ELR (cell line): ENCODE data around the gene GLIS2.
A peak's percentile ranks its signal among the peaks of the same experiment; 100 is the strongest.
"Not testable (repeated sequence)": the region's sequence is repeated elsewhere in the genome, so short reads cannot be mapped to it uniquely, and the experiment has no call there.

Experiments used
- DNase-seq: peaks from one replicate; pipeline ENCODE4 v3.0.0-alpha.2; 2015; ENCODE audit warnings: low read depth

GLIS2 gene

GRCh38 chr16:4336701-4337539, 21.1 kb downstream of the GLIS2 start:
- DNase-seq, result no peak

DNA sequence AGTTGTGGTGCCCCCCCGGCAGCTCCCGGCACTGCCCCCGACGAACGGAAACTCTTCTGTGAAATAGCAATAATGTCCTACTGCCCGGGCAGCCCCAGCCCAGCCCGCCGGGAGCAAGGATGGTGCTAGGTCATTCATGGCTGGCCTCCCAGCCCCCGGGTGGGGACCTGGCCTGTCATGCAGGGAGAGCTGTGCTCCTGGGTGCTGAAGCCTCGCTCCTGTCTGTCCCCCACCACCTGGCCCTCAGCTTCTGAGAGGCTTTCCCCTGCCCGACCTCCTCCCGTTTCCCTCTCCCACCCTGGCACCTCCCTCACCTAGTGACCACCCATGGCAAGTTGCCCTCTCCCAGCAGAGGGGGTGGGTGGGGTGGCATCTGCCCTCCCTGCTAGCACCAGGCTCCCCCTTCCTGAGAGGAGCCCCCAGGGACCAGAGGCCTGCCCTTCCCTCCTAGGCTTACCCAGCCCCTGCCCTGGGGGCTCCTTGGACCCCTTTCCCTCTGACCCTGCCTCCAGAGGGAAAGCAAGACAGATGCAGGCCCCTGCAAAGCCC, 21.7 kb downstream of the GLIS2 start:
- no peak for DNase-seq

DNA sequence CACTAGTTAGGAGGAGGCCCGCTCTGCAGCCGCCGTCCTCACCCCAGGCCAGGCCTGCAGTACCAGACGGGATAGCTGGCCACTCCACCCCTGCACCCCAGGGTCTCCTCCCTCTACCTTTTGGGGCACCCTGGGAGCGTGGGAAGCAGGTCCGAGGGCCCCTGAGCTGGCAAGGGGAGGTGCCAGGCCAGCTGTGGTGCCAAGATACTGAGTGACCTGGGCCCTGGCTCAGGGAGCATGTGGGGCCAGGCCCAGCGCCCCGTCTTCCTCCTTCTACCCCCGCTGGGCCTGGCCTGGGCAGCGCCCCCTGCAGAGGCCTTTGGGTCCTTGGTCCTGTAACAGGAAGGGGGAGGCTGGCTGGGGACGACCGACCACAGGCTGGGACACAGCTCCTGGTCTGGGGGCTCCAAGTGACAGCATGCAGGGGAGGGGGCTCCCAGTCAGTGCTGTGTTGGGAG, 22.3 kb downstream of the GLIS2 start:
- no peak for DNase-seq

DNA sequence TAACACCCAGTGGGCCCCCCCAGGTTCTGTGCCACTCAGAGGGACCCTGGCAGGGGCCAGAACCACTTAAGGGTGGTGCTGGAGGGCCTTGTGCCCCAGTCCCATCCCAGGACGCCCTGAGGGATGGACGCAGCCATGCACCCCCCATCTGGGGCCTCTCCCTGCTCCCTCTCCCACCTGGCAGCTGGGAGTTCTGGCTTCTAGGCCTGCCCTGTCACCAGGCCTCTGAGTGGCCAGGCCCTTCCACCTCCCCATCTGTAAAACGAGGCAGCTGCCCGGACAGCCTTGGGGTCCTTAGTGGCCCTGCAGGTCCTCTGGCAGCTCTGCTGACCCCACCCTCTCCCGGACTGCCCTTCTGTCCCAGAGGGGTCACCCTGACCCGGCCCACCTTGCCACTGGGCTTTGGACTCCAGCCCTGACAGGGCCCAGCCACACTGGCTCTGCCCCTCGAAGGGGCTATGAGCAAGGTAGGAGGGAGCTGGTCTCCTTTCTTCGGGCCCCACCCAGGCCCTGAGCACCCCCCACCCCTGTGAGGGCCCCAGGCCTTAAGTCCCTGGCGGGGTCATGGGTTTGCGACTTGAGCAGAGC, 22.9 kb downstream of the GLIS2 start:
- no peak for DNase-seq

- no peak for DNase-seq
Observed at GRCh38 chr16:4339455-4339854, 23.6 kb downstream of the GLIS2 start.

- DNase-seq, result no peak
Observed at GRCh38 chr16:4339909-4340308, 24.0 kb downstream of the GLIS2 start.

GRCh38 chr16:4340443-4340842, 24.6 kb downstream of the GLIS2 start:
- no peak for DNase-seq

GRCh38 chr16:4341250-4341649, 25.4 kb downstream of the GLIS2 start:
- DNase-seq, result no peak

DNA sequence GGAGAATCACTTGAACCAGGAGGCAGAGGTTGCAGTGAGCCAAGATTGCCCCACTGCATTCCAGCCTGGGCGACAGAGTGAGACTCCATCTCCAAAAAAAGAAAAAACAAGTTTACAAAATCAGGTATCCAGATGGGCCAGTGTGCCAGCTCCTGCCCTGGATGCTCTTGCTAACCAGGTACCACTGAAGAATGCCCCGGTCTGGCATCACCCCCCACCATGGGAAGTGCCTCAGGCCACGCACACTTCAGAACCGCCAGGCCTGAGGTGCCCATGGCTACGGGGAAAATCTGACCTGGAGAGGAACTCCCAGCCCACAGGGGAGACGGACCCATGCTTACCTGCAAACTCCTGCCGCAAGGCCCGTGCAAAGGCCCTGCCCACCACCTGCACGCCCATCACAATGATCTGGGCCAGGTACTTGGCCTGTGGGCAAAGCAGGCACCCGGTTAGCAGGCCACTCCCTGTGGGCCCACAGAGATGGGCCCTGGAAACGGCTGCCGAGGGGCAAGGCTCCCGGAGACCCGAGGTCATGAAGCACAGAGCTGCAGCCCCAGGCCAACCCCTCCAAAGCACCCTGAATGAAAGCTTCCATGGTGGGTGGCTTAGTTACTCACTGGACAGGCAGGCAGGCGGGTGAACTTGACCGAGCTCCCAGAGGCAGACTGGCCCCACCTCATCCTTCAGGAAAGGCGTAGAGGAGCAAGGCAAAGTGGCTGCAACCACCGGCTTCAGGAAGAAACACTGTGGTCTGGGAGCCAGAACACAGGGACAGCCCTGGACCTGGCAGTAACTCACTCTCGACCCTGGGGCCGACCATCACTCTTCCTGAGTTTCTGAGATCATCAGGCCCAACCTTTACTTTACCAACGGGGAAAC, 27.2 kb downstream of the GLIS2 start:
- no peak for DNase-seq

DNA sequence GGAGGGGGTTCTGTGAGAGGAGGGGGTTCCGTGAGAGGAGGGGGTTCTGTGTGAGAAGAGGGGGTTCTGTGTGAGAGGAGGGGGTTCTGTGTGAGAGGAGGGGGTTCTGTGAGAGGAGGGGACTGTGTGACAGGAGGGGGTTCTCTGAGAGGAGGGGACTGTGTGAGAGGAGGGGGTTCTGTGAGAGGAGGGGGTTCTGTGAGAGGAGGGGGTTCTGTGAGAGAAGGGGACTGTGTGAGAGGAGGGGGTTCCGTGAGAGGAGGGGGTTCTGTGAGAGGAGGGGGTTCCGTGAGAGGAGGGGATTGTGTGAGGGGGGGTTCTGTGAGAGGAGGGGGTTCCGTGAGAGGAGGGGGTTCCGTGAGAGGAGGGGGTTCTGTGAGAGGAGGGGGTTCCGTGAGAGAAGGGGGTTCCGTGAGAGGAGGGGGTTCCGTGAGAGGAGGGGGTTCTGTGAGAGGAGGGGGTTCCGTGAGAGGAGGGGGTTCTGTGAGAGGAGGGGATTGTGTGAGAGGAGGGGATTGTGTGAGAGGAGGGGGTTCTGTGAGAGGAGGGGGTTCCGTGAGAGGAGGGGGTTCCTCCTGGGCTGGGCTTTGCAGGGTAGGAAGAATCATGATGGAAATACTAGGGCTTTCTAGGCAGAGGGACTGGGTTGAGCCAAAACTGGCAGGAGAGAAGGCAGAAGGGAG, 28.6 kb downstream of the GLIS2 start:
- DNase-seq, result not testable (repeated sequence)

DNA sequence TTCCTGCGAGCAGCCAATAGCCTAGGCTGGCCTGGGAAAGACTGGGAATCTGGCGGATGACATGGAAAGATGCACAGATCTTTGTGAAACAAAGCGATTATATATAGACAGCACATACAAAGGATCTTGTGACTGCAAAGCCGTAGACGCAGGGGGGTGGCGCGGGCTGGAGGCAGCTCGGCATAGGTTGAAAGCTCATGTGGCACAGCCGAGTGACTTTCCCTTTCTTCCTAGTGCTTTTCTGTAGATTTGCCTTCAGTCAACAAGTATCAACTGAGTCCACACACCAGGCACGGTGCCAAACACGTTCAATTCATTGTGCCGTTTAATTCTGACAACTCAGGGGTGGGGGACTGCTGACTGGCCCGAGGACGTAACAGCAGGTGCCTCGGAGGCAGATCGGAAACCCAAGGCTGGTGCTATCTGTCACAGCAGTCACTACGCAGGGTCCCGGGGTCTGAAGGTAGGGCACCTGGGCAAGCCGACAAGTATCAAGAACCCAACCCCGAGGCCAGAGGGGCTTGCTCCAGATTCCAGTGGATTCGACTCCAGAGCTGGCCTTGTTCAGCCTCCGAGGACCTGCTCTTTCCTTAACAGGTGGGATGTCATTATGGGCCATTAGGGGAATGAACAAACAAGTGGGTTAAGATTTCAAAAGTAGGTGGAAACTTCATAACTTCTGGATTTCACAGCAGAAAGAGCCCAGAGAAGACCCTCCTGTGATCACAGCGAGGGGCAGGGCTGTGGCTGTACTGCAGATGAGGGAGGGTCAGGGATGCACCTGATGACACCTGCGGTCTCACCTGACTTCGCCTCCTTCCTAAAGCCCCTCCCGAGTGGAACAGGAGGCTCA, 29.3 kb downstream of the GLIS2 start:
- peak; percentile 27 for DNase-seq

DNA sequence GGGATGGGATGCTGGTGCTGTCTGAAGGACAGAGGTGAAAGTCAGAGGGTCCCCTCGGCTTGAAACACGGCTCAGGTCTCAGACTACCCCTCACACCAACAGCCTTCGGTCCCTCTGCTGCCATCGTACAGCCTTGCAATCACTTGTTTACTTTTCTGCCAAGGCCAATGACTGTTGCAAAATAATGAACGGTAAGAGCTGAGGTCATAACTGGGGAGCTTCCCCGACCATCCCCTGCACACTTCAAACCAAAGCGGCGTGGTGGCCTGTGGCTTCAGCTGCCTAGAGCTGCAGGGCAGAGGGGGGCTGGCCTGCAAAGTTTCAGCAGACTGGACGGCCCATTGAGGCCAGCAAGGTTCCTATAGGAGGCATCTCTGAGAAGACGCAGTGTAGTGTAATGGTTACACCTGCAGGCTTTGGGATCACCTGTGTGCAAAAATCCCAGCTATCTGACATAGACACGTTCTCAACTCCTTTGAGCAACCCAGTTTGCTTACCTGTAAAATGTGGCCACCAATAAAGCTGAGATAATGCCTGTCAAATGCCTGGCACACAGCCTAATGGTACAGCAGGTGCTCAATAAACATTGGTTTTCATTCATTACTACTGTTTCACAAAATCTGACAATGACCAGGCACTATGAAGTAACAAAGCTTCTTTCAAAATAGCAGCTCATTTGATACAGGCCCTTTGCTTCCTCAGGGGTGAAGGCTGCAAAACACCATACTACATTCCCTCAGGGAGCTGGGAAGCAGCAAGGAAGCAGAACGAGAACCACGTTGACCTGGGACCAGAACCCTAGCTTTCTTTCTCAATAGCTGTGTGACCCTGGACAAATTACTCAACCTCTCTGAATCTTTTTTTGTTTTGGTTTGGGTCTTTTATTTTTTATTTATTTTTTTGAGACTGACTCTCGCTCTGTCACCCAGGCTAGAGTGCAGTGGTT, 30.2 kb downstream of the GLIS2 start:
- DNase-seq, result no peak

DNA sequence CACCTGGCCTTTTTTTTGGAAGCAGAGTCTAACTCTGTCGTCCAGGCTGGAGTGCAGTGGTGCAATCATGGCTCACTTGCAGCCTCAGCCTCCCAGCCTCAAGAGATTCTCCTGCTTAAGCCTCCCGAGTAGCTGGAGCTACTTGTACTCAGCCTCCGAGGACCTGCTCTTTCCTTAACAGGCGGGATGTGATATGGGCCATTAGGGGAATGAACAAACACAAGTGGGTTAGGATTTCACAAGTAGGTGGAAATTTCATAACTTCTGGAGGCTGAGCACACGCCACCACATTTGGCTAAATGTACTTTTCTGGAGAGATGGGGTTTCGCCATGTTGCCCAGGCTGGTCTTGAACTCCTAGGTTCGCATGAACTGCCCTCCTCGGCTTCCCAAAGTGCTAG, 31.1 kb downstream of the GLIS2 start:
- DNase-seq, result no peak

- DNase-seq, result no peak
Observed at GRCh38 chr16:4347765-4348509, 32.1 kb downstream of the GLIS2 start.

DNA sequence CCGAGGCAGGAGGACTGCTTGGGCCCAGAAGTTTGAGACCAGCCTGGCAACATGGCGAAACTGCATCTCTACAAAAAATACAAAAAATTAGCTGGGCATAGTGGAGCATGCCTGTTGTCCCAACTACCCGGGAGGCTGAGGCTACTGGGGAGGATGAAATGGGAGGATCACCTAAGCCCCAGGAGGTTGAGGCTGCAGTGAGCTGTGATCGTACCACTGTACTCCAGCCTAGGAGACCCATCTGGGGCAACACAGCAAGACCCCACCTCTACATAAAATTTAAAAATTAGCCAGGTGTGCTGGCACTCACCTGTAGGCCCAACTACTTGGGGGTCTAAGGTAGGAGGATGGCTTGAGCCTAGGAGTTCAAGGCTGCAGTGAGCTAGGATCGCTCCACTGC, 33.5 kb downstream of the GLIS2 start:
- DNase-seq, result no peak

GRCh38 chr16:4350365-4350786, 34.5 kb downstream of the GLIS2 start:
- no peak for DNase-seq

- peak; percentile 94 for DNase-seq
Observed at GRCh38 chr16:4350787-4351659, 35.2 kb downstream of the GLIS2 start, which contains the start of gene PAM16. Gene PAM16 (minus strand): TSS chr16:4351321. CDS start chr16:4351234, 87 bp downstream.

- DNase-seq, result peak; percentile 78
Observed at GRCh38 chr16:4351880-4352279, 36.0 kb downstream of the GLIS2 start.
